GM12892 (cell line): ENCODE measurements around the gene GJB6.

ENCODE experiments used
- POLR2A ChIP-seq: IDR thresholded peaks from 2 replicates; pipeline ENCODE4 v1.6.1; 2011; ENCODE audit warnings: low read depth, low read length, control low read depth
- POLR2AphosphoS5 ChIP-seq: IDR thresholded peaks from 2 replicates; pipeline ENCODE4 v1.6.1; 2011; ENCODE audit warnings: low read depth, low read length, control low read depth
- TAF1 ChIP-seq: IDR thresholded peaks from 2 replicates; pipeline ENCODE4 v1.6.1; 2011; ENCODE audit warnings: low read depth, mild to moderate bottlenecking, control low read depth, low read length, borderline replicate concordance

- TF ChIP-seq POLR2A = no peak
- no peak for TF ChIP-seq POLR2AphosphoS5
- no peak for TF ChIP-seq TAF1
Measured at GRCh38 chr13:20264271-20265018, 32.3 kb upstream of the GJB6 start.
